ENCODE measurements around the gene NRL.

NRL gene

DNA sequence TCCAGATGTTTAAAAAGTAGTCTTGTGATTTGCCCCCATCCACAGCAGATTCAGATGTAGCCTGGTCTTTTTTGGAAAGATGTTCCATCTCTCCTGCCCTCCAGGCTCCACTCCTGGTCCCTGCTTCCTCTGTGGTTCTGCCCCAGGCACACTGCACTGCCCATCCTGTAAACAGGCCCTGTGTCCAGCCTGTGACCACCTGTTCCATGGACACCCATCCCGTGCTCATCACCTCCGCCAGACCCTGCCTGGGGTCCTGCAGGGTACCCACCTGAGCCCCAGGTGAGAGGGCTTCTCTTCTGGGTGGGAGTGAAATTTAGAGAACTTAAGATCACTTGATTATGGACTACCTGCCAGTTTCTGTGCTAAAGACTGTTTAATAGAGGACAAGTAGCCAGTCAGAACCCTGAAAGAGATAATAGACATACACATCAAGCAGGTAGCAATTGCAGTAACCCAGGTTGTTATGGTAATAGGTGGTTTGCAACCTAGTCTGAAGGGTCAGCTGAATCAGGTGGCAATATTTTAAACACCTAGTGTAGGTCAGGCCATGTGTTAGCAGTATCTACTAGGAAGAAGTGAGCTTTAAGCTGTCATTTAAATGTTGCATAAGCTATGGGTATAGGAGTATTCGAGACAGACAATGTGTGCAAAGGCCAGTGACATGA, 34.7 kb upstream of the NRL start:
- H3K9me2 ChIP-seq (ENCODE audit: low read depth, low read length) = no peaks in the 10 kb centered on the region
- H3K9me3 ChIP-seq (ENCODE audit: low read length) = no peaks in the 10 kb centered on the region
- TF ChIP-seq, protein P1, sequence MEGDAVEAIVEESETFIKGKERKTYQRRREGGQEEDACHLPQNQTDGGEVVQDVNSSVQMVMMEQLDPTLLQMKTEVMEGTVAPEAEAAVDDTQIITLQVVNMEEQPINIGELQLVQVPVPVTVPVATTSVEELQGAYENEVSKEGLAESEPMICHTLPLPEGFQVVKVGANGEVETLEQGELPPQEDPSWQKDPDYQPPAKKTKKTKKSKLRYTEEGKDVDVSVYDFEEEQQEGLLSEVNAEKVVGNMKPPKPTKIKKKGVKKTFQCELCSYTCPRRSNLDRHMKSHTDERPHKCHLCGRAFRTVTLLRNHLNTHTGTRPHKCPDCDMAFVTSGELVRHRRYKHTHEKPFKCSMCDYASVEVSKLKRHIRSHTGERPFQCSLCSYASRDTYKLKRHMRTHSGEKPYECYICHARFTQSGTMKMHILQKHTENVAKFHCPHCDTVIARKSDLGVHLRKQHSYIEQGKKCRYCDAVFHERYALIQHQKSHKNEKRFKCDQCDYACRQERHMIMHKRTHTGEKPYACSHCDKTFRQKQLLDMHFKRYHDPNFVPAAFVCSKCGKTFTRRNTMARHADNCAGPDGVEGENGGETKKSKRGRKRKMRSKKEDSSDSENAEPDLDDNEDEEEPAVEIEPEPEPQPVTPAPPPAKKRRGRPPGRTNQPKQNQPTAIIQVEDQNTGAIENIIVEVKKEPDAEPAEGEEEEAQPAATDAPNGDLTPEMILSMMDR (IDR thresholded peaks at IDR 0.05; ENCODE audit: low read length) = no peak
- no peak for TF ChIP-seq EZH2 (IDR thresholded peaks at IDR 0.05; ENCODE audit: borderline replicate concordance, low read length)
- peaks cover 21% of the 10 kb centered on the region for H3K4me1 ChIP-seq (ENCODE audit: insufficient read depth, low read length, severe bottlenecking)
- H3K79me2 ChIP-seq (ENCODE audit: insufficient read depth, low read length) = peaks cover 6% of the 10 kb centered on the region; the same call in 1 of the 2 replicates
- H4K20me1 ChIP-seq (ENCODE audit: insufficient read depth, low read length) = no peaks in the 10 kb centered on the region
- H3K36me3 ChIP-seq (ENCODE audit: insufficient read depth, low read length) = peaks cover 50% of the 10 kb centered on the region
- H3K4me3 ChIP-seq (ENCODE audit: low read depth, low read length, poor library complexity, severe bottlenecking) = no peak overlapping the region
- no peak overlapping the region for H2AFZ ChIP-seq (ENCODE audit: low read length)
- H3K9ac ChIP-seq (ENCODE audit: low read length) = no peak overlapping the region
- H3K27ac ChIP-seq (ENCODE audit: low read depth, low read length, poor library complexity, severe bottlenecking) = no peak overlapping the region
- H3F3A ChIP-seq (ENCODE audit: insufficient read depth, low read length) = no peaks in the 10 kb centered on the region
- H3K4me2 ChIP-seq (ENCODE audit: low read length) = no peak overlapping the region
- no peaks in the 10 kb centered on the region for H3K27me3 ChIP-seq (ENCODE audit: insufficient read depth, low read length)

DNA sequence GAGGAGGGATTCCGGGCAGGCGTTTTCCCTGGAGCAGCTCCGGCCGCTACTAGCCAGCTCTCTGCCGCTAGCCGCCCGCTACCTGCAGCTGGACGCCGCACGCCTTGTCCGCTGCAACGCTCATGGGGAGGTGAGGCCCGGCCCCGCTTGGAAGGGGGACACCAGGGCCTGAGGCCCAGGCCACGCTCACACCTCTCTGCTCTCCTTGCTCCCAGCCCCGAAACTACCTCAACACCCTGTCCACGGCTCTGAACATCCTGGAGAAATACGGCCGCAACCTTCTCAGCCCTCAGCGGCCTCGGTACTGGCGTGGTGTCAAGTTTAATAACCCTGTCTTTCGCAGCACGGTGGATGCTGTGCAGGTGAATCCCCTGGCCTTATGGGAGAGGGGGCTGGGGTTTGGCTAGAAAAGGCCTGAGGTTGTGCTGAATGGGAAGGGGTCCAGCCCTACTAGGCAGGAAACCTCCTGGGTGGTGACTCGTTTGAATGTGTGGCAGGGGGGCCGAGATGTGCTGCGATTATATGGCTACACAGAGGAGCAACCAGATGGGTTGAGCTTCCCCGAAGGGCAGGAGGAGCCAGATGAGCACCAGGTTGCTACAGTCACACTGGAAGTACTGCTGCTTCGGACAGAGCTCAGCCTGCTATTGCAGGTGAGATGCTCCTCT, 33.1 kb upstream of the NRL start:
- no peaks in the 10 kb centered on the region for H3K9me3 ChIP-seq (ENCODE audit: low read length)
- no peaks in the 10 kb centered on the region for H4K20me1 ChIP-seq (ENCODE audit: insufficient read depth, low read length)
- H2AFZ ChIP-seq (ENCODE audit: low read length) = no peak overlapping the region
- H3K9ac ChIP-seq (ENCODE audit: low read length) = peak overlapping the region; percentile 92
- H3K79me2 ChIP-seq (ENCODE audit: insufficient read depth, low read length) = peaks cover 6% of the 10 kb centered on the region; the same call in 1 of the 2 replicates
- no peak overlapping the region for H3K27ac ChIP-seq (ENCODE audit: low read depth, low read length, poor library complexity, severe bottlenecking)
- no peaks in the 10 kb centered on the region for H3K27me3 ChIP-seq (ENCODE audit: insufficient read depth, low read length)
- peaks cover 63% of the 10 kb centered on the region for H3K36me3 ChIP-seq (ENCODE audit: insufficient read depth, low read length)
- H3K4me2 ChIP-seq (ENCODE audit: low read length) = peak overlapping the region; percentile 98
- TF ChIP-seq, protein P1 (IDR thresholded peaks at IDR 0.05; ENCODE audit: low read length) = no peak
- no peak for TF ChIP-seq EZH2 (IDR thresholded peaks at IDR 0.05; ENCODE audit: borderline replicate concordance, low read length)
- no peaks in the 10 kb centered on the region for H3K9me2 ChIP-seq (ENCODE audit: low read depth, low read length)
- peak overlapping the region; percentile 97 for H3K4me3 ChIP-seq (ENCODE audit: low read depth, low read length, poor library complexity, severe bottlenecking)
- peaks cover 21% of the 10 kb centered on the region for H3K4me1 ChIP-seq (ENCODE audit: insufficient read depth, low read length, severe bottlenecking)
- no peaks in the 10 kb centered on the region for H3F3A ChIP-seq (ENCODE audit: insufficient read depth, low read length)

DNA sequence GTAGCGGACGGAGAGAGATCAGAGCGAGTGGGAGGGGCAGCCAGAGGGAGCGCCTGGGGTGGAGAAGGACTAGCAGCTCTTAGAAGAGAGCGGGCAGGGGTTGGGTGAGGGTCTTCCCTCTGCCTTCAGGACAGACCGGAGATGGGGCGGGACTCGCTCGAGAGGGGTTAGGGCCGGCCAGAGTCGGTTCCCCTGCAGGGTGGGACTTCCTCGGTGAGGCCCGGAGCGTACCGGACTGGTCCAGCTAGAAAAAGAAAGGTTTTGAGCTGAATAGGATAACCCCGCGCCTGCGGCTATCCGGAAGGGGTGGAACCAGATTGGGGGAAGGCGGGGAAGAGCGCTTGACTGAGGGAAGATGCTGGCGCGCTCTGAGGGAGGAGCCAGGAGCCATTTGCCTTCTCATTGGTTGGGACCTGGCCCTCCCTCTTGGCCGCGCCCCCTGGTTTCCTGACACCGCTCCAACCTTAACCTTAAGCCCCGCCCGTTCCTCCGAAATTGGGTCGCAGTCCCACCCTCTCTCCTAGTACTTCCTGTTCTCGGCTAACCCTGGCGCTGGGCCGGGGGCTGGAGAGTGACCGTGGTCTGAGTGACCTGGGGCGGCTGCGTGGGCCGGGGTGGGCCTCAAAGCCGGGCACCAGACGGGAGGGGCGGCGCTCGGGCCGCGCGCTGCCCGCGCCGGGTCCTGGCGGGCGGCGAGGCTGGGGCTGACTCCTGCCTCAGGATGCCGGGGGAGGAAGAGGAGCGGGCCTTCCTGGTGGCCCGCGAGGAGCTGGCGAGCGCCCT, 32.4 kb upstream of the NRL start, which contains the start of gene RNF31:
Gene RNF31 (plus strand): TSS at position 521 of the 783 bp plus-strand sequence. CDS start 201 bp downstream, at position 722.
- peak within 1 kb of the TSS; percentile 99 for H3K9ac ChIP-seq (ENCODE audit: low read length)
- H3K9me3 ChIP-seq (ENCODE audit: low read length) = no peaks in the 10 kb centered on the region
- no peaks in the 10 kb centered on the region for H4K20me1 ChIP-seq (ENCODE audit: insufficient read depth, low read length)
- peaks cover 6% of the 10 kb centered on the region; the same call in 1 of the 2 replicates for H3K79me2 ChIP-seq (ENCODE audit: insufficient read depth, low read length)
- no peaks in the 10 kb centered on the region for H3K9me2 ChIP-seq (ENCODE audit: low read depth, low read length)
- TF ChIP-seq EZH2 (IDR thresholded peaks at IDR 0.05; ENCODE audit: borderline replicate concordance, low read length) = no peak
- TF ChIP-seq, protein P1 (IDR thresholded peaks at IDR 0.05; ENCODE audit: low read length) = no peak
- H3K4me3 ChIP-seq (ENCODE audit: low read depth, low read length, poor library complexity, severe bottlenecking) = peak within 1 kb of the TSS; percentile 97
- H3K36me3 ChIP-seq (ENCODE audit: insufficient read depth, low read length) = peaks cover 60% of the 10 kb centered on the region
- H3F3A ChIP-seq (ENCODE audit: insufficient read depth, low read length) = no peaks in the 10 kb centered on the region
- H3K27me3 ChIP-seq (ENCODE audit: insufficient read depth, low read length) = no peaks in the 10 kb centered on the region
- peaks cover 23% of the 10 kb centered on the region for H3K4me1 ChIP-seq (ENCODE audit: insufficient read depth, low read length, severe bottlenecking)
- H2AFZ ChIP-seq (ENCODE audit: low read length) = no peak within 1 kb of the TSS
- peak within 1 kb of the TSS; percentile 98 for H3K4me2 ChIP-seq (ENCODE audit: low read length)
- peak within 1 kb of the TSS; percentile 82 for H3K27ac ChIP-seq (ENCODE audit: low read depth, low read length, poor library complexity, severe bottlenecking)
